K562 (cell line): Measurements from ENCODE around the gene COL5A1.

ENCODE experiments used
- DACH1 ChIP-seq: fragments of 450-650 bp; IDR thresholded peaks from 2 replicates; pipeline ENCODE4 v1.6.1; 2018; ENCODE audit not compliant: partially characterized antibody
- ETV6 ChIP-seq, 3 experiments: fragments of 150-350 bp in 1 of 3; sonication (generic) in 1 of 3; formaldehyde crosslinking in 1 of 3; IDR thresholded peaks; 2 replicates each; pipeline versions ENCODE4 v1.6.1 to v1.8.0; 2014 to 2022; ENCODE audit warnings: borderline replicate concordance in 2 of 3, low read depth in 2 of 3, antibody characterized with exemption in 1 of 3, low read length in 1 of 3, mild to moderate bottlenecking in 1 of 3, missing genetic modification reagents in 1 of 3
- MAFK ChIP-seq: IDR thresholded peaks from 2 replicates; pipeline ENCODE4 v1.6.1; 2011; ENCODE audit warnings: low read length, improper control_type of control experiment
- POLR2G ChIP-seq: fragments of 200-400 bp; formaldehyde crosslinking; IDR thresholded peaks from 2 replicates; pipeline ENCODE4 v1.6.1; 2017; ENCODE audit warnings: low read depth, mild to moderate bottlenecking, antibody characterized with exemption, low read length, moderate library complexity
- SETDB1 ChIP-seq: IDR thresholded peaks from one replicate; pipeline ENCODE4 v1.6.1; 2012; ENCODE audit warnings: low read length, control low read depth, inconsistent platforms
- SIN3A ChIP-seq, 2 experiments: fragments of 150-350 bp in 1 of 2; IDR thresholded peaks; 2 replicates each; pipeline ENCODE4 v1.6.1; 2011 to 2016; ENCODE audit warnings: borderline replicate concordance in 2 of 2, low read depth in 2 of 2, low read length in 2 of 2, mild to moderate bottlenecking in 2 of 2, moderate library complexity in 2 of 2; ENCODE audit not compliant: control insufficient read depth in 1 of 2
- TCF7L2 ChIP-seq: fragments of 150-350 bp; IDR thresholded peaks from 2 replicates; pipeline ENCODE4 v1.6.1; 2016; ENCODE audit warnings: low read depth, mild to moderate bottlenecking, low read length, moderate library complexity
- ZFX ChIP-seq: sonication (generic); formaldehyde crosslinking; IDR thresholded peaks from 2 replicates; pipeline ENCODE4 v1.8.0; 2022; ENCODE audit warnings: mild to moderate bottlenecking, missing genetic modification reagents, moderate library complexity
- ZNF347 ChIP-seq: fragments of 450-650 bp; formaldehyde crosslinking; IDR thresholded peaks from 2 replicates; pipeline ENCODE4 v1.4.0; 2020; ENCODE audit warnings: low read depth, mild to moderate bottlenecking, moderate library complexity
- TF ChIP-seq, protein P1 (sequence below): fragments of 250-450 bp; sonication (Bioruptor Pico); IDR thresholded peaks from 2 replicates; pipeline ENCODE4 v1.5.0; 2022; ENCODE audit warnings: mild to moderate bottlenecking
- TF ChIP-seq, protein P2 (sequence below), 3 experiments: IDR thresholded peaks in 2 of 3; conservative IDR thresholded peaks in 1 of 3; 2 replicates each; pipeline ENCODE4 v1.5.1; 2011 to 2012; ENCODE audit warnings: low read length in 3 of 3, mild to moderate bottlenecking in 3 of 3, control low read depth in 2 of 3, improper control_type of control experiment in 1 of 3, inconsistent platforms in 1 of 3, low read depth in 1 of 3, mixed read lengths in 1 of 3, moderate library complexity in 1 of 3; ENCODE audit not compliant: insufficient read depth in 2 of 3
- TF ChIP-seq, protein P3 (sequence below): IDR thresholded peaks from 3 replicates; pipeline ENCODE4 v1.6.1; 2011; ENCODE audit warnings: borderline replicate concordance, mild to moderate bottlenecking; ENCODE audit not compliant: insufficient read length, insufficient read depth
- TF ChIP-seq, protein P4 (sequence below): sonication (generic); formaldehyde crosslinking; IDR thresholded peaks from 2 replicates; pipeline ENCODE4 v1.8.1; 2022; ENCODE audit warnings: missing genetic modification reagents

DNA sequence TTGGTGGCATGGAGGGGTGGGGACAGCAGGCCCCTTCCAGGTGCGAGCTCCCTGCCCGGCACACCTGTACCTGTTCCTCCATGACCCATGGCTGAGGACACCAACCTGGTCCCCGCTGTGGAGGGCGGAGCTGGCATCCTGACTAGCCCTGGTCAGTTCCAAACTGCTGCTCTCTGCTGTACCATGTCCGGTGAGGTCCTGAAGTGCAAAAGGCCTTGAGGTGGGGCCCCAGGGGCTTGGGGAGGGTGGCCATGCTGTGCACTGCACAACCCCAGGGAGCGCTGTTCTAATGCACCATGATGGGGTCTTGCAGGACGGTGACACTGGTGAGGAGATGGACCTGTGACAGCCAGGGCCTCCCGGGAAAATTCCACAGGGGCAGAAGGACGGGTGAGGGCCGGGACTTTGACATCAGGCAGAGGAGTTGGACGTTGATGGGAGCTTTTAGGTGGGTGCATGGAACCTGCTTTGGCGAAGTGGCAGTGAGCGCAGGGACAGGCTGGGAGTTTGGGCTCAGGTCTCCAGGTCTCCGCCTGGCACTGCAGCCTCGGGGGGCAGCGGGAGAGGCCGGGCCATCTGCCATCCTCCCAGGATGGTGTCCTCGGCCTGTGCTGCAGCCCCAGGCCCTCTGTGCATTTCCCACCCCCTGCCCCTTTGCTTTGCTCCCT lies 38.9 kb downstream of the COL5A1 start:
- TF ChIP-seq MAFK (no peak), SIN3A (IDR thresholded peaks at IDR 0.05; ENCODE audit: borderline replicate concordance in 2 of 2, control insufficient read depth in 1 of 2, low read depth in 2 of 2, low read length in 2 of 2) (no peak), ETV6 (IDR thresholded peaks at IDR 0.05; ENCODE audit: borderline replicate concordance in 1 of 2, low read depth in 2 of 2, low read length in 1 of 2) (no peak), ETV6 (CRISPR knock-in tag; IDR thresholded peaks at IDR 0.05; ENCODE audit: borderline replicate concordance) (no peak), DACH1 (no peak), POLR2G (no peak), ZNF347 (CRISPR knock-in tag) (no peak), ZFX (no peak), TCF7L2 (no peak), SETDB1 (no peak)
- TF ChIP-seq, protein P1, sequence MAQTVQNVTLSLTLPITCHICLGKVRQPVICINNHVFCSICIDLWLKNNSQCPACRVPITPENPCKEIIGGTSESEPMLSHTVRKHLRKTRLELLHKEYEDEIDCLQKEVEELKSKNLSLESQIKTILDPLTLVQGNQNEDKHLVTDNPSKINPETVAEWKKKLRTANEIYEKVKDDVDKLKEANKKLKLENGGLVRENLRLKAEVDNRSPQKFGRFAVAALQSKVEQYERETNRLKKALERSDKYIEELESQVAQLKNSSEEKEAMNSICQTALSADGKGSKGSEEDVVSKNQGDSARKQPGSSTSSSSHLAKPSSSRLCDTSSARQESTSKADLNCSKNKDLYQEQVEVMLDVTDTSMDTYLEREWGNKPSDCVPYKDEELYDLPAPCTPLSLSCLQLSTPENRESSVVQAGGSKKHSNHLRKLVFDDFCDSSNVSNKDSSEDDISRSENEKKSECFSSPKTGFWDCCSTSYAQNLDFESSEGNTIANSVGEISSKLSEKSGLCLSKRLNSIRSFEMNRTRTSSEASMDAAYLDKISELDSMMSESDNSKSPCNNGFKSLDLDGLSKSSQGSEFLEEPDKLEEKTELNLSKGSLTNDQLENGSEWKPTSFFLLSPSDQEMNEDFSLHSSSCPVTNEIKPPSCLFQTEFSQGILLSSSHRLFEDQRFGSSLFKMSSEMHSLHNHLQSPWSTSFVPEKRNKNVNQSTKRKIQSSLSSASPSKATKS (CRISPR knock-in tag) = no peak
- TF ChIP-seq, protein P2, sequence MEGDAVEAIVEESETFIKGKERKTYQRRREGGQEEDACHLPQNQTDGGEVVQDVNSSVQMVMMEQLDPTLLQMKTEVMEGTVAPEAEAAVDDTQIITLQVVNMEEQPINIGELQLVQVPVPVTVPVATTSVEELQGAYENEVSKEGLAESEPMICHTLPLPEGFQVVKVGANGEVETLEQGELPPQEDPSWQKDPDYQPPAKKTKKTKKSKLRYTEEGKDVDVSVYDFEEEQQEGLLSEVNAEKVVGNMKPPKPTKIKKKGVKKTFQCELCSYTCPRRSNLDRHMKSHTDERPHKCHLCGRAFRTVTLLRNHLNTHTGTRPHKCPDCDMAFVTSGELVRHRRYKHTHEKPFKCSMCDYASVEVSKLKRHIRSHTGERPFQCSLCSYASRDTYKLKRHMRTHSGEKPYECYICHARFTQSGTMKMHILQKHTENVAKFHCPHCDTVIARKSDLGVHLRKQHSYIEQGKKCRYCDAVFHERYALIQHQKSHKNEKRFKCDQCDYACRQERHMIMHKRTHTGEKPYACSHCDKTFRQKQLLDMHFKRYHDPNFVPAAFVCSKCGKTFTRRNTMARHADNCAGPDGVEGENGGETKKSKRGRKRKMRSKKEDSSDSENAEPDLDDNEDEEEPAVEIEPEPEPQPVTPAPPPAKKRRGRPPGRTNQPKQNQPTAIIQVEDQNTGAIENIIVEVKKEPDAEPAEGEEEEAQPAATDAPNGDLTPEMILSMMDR (IDR thresholded peaks at IDR 0.05 in 2 of 3, conservative IDR thresholded peaks at IDR 0.05 in 1 of 3; ENCODE audit: insufficient read depth in 2 of 3, low read depth in 1 of 3, low read length in 3 of 3) = no peak
- TF ChIP-seq, protein P3, sequence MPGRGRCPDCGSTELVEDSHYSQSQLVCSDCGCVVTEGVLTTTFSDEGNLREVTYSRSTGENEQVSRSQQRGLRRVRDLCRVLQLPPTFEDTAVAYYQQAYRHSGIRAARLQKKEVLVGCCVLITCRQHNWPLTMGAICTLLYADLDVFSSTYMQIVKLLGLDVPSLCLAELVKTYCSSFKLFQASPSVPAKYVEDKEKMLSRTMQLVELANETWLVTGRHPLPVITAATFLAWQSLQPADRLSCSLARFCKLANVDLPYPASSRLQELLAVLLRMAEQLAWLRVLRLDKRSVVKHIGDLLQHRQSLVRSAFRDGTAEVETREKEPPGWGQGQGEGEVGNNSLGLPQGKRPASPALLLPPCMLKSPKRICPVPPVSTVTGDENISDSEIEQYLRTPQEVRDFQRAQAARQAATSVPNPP = no peak
- TF ChIP-seq, protein P4, sequence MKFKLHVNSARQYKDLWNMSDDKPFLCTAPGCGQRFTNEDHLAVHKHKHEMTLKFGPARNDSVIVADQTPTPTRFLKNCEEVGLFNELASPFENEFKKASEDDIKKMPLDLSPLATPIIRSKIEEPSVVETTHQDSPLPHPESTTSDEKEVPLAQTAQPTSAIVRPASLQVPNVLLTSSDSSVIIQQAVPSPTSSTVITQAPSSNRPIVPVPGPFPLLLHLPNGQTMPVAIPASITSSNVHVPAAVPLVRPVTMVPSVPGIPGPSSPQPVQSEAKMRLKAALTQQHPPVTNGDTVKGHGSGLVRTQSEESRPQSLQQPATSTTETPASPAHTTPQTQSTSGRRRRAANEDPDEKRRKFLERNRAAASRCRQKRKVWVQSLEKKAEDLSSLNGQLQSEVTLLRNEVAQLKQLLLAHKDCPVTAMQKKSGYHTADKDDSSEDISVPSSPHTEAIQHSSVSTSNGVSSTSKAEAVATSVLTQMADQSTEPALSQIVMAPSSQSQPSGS = no peak
